ENCODE results near the gene RTN4RL1. TPM values are rescaled to one million over a fixed set of nuclear protein-coding genes. Genes with fewer than 3 reads are reported as not detected.

Gene RTN4RL1
- total and polyA plus RNA-seq, 9 of the 15 experiments (the other 6 are each of a cell fraction or from before 2014, with no cell fraction given): 0.04 to 0.06 (median 0.04) TPM; not detected in 5

- intact Hi-C loops (cut with micrococcal nuclease) (no loop called here), in situ Hi-C loops (cut with MboI) (no loop called here)
- no peak overlapping the region for H3K27ac ChIP-seq (ENCODE audit: extremely low read depth, low read depth, low read length)
- no peak overlapping the region for H3K9ac ChIP-seq (ENCODE audit: insufficient read depth in 1 of 2, low read depth in 2 of 2, low read length in 2 of 2)
- H3K4me2 ChIP-seq (ENCODE audit: insufficient read depth, low read length): no peak overlapping the region
- 40% methylated on average over 1 of the region's 10 CpGs for WGBS (ENCODE audit: insufficient coverage, low coverage, missing lambda C conversion rate)
- POLR2A ChIA-PET: interaction anchor here (0.6 kb wide), 1 partner anchor 94 kb away, joined by 3 read pairs; no protein-coding TSS in a partner anchor
- ATAC-seq (no peak), FAIRE-seq (no peak), DNase-seq (ENCODE audit: extremely low read depth in 1 of 4, low spot score in 3 of 4) (no peak)
- H3K4me3 ChIP-seq: no peak overlapping the region
- no TSS peak for BruUV-seq (replicated peaks)
- H3K4me1 ChIP-seq (replicated peaks in 1 of 2; ENCODE audit: control insufficient read depth in 2 of 2, insufficient read depth in 2 of 2, low read length in 2 of 2): peaks cover 0 to 4% of the 10 kb centered on the region in 2 experiments; a peak in 1 of 5 replicates
- CTCF ChIA-PET (ENCODE audit: low intra/inter-chr PET ratio): no interaction called here
- no peaks in the 10 kb centered on the region for H4K20me1 ChIP-seq (replicated peaks; ENCODE audit: control insufficient read depth, insufficient read depth, low read length)
- H3K79me2 ChIP-seq (ENCODE audit: control insufficient read depth, insufficient read depth, low read length): no peaks in the 10 kb centered on the region
- peaks cover 13% of the 10 kb centered on the region; the same call in 1 of the 3 replicates for H3K36me3 ChIP-seq (ENCODE audit: control insufficient read depth, insufficient read depth, low read length)
- H2AFZ ChIP-seq (ENCODE audit: low read depth, low read length): no peak overlapping the region
- H3K27me3 ChIP-seq (ENCODE audit: control insufficient read depth in 2 of 2, insufficient read depth in 2 of 2, low read length in 2 of 2): no peaks in the 10 kb centered on the region
- H3K9me1 ChIP-seq (ENCODE audit: control insufficient read depth, insufficient read depth, low read length): no peaks in the 10 kb centered on the region
- no peaks in the 10 kb centered on the region for H3K9me3 ChIP-seq (replicated peaks; ENCODE audit: control insufficient read depth, insufficient read depth, low read depth, low read length)
- TF ChIP-seq SNAPC5 (CRISPR knock-in tag; IDR thresholded peaks at IDR 0.05) (no peak), SMC3 (conservative IDR thresholded peaks at IDR 0.05; ENCODE audit: insufficient read depth, low read depth, low read length) (no peak), TCF15 (CRISPR knock-in tag; IDR thresholded peaks at IDR 0.05) (no peak), ZZZ3 (IDR thresholded peaks at IDR 0.05) (no peak), ZNF253 (CRISPR knock-in tag; conservative IDR thresholded peaks at IDR 0.05) (no peak), ZNF311 (CRISPR knock-in tag; IDR thresholded peaks at IDR 0.05) (no peak), ZNF12 (CRISPR knock-in tag; IDR thresholded peaks at IDR 0.05) (no peak), FOXJ2 (tag; IDR thresholded peaks at IDR 0.05) (no peak), SMARCC2 (IDR thresholded peaks at IDR 0.05; ENCODE audit: low read depth) (no peak), FOXA3 (CRISPR knock-in tag; conservative IDR thresholded peaks at IDR 0.05 in 1 of 2, IDR thresholded peaks at IDR 0.05 in 1 of 2) (no peak), SMARCE1 (IDR thresholded peaks at IDR 0.05) (no peak)
Observed at GRCh38 chr17:2074919-2075318, 49.8 kb upstream of the RTN4RL1 start.
